ENCODE data around the gene DHX16. TPM values are rescaled to one million over a fixed set of nuclear protein-coding genes. Genes with fewer than 3 reads are reported as not detected.

Gene DHX16
- total and polyA plus RNA-seq, 9 of the 15 experiments (the other 6 are each of a cell fraction or from before 2014, with no cell fraction given), result 14.6 to 66.1 (median 47.5) TPM

DNA sequence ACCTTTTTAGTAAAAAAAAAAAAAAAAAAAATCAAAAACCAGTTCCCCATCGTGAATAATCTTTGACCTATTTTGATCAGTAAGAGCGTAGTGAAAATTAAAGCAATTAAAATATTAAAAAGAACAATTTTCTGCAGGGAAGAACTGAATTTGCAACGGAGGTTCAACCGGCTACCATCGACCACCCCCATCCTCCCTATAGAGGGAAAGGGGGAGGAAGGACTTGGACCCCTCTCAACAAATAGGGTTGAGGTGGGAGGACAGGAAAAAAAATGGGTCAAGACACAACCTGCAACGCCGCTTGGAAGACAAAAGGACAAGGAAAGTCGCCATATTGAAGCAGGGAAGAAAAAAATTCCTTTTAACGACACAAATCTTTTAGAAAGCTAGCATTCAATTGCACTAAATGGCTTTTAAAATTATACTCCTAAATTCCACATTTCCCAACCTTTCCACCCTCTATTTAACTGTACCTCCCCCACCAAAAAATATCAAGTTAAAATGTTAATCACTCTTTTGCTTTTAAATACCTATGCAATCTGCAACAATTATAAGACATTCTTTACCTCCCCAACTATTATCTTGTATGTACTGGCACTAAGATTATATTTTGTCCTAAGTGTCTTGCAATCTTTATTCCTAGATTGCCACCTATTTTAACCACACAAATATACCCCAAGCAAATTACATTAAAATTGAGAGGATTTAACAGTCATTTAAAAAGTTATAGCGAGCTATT lies 57.4 kb downstream of the DHX16 start (continued):
- TF ChIP-seq, protein P1, sequence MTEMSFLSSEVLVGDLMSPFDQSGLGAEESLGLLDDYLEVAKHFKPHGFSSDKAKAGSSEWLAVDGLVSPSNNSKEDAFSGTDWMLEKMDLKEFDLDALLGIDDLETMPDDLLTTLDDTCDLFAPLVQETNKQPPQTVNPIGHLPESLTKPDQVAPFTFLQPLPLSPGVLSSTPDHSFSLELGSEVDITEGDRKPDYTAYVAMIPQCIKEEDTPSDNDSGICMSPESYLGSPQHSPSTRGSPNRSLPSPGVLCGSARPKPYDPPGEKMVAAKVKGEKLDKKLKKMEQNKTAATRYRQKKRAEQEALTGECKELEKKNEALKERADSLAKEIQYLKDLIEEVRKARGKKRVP (CRISPR knock-in tag; IDR thresholded peaks at IDR 0.05), result peak; percentile 62; the same call in 1 of the 2 replicates
- TF ChIP-seq, protein P2, sequence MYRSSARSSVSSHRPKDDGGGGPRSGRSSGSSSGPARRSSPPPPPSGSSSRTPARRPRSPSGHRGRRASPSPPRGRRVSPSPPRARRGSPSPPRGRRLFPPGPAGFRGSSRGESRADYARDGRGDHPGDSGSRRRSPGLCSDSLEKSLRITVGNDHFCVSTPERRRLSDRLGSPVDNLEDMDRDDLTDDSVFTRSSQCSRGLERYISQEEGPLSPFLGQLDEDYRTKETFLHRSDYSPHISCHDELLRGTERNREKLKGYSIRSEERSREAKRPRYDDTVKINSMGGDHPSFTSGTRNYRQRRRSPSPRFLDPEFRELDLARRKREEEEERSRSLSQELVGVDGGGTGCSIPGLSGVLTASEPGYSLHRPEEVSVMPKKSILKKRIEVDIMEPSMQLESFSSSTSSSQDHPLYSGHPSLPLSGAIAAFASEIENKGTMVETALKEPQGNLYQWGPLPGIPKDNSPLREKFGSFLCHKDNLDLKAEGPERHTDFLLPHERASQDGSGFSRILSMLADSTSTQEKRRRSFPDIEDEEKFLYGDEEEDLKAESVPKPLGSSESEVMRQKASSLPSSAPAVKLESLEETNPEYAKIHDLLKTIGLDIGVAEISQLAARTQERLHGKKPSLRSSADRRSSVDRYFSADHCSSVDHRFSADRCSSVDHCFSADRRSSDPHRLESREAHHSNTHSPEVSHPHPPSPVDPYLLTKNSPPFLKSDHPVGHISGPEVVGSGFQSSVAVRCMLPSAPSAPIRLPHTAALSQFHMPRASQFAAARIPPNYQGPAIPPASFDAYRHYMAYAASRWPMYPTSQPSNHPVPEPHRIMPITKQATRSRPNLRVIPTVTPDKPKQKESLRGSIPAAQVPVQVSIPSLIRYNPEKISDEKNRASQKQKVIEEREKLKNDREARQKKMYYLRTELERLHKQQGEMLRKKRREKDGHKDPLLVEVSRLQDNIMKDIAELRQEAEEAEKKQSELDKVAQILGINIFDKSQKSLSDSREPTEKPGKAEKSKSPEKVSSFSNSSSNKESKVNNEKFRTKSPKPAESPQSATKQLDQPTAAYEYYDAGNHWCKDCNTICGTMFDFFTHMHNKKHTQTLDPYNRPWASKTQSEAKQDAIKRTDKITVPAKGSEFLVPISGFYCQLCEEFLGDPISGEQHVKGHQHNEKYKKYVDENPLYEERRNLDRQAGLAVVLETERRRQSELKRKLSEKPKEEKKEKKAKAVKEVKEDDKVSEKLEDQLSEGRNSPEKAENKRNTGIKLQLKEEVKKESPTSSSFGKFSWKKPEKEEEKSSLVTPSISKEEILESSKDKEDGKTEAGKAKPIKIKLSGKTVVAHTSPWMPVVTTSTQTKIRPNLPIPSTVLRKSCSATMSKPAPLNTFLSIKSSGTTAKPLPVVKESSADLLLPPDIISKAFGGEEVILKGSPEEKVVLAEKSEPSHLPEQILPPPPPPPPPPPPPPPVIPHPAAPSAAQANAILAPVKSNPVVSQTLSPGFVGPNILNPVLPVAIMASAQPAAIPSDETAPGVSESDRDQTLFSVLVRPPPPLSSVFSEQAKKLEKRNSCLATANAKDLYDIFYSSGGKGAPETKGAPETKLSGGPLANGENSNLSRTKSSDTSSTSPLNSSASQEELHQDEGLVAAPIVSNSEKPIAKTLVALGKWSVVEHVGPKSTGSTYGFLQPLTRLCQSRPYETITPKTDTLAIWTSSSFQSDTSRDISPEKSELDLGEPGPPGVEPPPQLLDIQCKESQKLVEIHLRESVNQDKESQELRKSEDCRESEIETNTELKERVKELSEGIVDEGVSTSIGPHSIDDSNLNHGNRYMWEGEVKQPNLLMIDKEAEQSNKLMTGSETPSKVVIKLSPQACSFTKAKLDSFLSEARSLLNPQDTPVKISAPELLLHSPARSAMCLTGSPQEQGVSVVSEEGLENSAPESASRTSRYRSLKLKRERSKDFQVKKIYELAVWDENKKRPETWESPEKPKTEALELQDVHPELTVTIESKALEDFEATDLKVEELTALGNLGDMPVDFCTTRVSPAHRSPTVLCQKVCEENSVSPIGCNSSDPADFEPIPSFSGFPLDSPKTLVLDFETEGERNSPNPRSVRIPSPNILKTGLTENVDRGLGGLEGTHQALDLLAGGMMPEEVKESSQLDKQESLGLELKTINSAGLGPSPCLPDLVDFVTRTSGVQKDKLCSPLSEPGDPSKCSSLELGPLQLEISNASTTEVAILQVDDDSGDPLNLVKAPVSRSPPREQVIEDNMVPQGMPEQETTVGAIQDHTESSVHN (IDR thresholded peaks at IDR 0.05; ENCODE audit: borderline replicate concordance in 1 of 2, low read depth in 1 of 2), result 0 out of 4 replicates have a peak, but pooled peaks have one; percentile 17 to 59
- TF ChIP-seq RBM25 (IDR thresholded peaks at IDR 0.05; ENCODE audit: low read depth, low read length, severe bottlenecking) (peak; percentile 7), GABPA (tag; conservative IDR thresholded peaks at IDR 0.05; ENCODE audit: low read depth) (peak; percentile 63), RFX7 (CRISPR knock-in tag; IDR thresholded peaks at IDR 0.05) (peak; percentile 79)

Data from K562 (cell line).